Stimulated activated CD4-positive, alpha-beta T cell treated with anti-CD3 and anti-CD28 coated beads, TNF-alpha, amount 100 ng/mL, for 1 hour (primary cell): Measurements from ENCODE around the gene MSX1.

Experiments
- DNase-seq, 3 donors: peaks; one replicate each; pipeline ENCODE4 v3.0.0-alpha.2; 2020; ENCODE audit warnings: low read depth in 3 of 3, low spot score in 1 of 3

MSX1 gene

DNA sequence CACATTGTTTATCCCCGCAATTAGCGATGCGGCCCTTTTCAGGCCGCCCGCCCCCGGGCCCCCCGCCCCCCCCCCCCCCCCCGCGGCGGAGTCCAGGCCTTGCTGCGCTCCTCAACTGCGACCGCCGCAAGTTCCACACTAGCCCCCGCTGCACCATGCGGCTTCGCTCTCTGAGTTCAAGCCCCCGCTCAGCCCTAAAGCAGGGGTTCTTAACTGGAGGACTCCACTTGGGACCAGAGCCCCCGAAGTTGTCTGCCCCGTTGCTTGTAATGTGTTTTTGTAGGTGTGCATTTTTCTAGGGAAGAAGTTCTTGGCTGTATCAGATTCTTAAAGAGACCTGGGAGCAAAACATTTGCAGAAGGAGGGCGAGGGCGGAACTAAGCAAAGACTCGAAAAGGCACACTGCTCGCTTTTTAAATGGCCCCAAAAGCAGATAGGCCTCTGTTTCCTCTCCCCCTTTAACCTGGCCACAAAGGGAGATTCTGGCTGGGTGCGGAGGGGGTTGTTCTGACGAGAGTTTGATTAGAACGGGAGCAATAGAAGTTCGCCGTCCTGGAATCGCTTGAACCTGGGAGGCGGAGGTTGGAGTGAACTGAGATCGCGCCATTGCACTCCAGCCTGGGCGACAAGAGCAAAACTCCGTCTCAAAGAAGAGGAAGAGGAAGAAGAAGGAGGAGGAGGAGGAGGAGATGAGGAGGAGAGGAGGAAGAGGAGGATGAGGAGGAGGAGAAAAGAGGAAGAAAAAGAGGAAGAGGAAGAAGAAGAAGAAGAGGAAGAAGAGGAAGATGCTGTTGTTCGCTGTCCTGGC, 2.3 kb upstream of the MSX1 start:
- no peak for DNase-seq

DNA sequence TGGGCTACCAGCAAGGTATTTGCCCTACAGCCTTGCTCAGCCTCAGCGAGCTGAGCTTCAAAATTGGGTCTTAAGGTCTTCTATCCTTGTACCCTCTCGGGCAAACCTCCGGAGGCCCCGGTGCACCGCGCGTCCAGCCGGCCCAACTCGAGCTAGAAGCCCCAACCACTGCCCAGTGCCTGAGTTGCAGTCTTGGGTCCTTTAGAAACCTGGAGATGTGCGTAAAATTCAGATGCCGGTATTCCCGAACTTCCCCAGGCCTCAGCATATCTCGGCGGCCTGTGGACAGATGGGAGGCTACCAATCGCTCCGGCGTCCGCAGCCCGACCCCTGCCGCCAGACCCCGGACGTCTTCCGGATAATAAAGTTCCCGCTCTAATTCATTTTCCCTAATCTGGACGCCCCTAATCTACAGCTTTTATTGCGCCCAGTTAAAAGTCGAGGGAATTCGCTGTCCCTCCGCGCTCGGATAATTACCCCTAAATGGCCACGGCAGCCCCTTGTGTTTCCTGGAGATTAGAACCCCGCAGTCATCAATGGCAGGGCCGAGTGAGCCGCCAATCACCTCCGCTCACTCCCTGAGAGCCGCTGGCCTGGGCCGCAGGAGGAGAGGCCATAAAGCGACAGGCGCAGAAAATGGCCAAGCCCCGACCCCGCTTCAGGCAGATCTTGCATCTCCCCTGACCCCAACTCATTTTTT, 1.5 kb upstream of the MSX1 start:
- DNase-seq: no peak

DNA sequence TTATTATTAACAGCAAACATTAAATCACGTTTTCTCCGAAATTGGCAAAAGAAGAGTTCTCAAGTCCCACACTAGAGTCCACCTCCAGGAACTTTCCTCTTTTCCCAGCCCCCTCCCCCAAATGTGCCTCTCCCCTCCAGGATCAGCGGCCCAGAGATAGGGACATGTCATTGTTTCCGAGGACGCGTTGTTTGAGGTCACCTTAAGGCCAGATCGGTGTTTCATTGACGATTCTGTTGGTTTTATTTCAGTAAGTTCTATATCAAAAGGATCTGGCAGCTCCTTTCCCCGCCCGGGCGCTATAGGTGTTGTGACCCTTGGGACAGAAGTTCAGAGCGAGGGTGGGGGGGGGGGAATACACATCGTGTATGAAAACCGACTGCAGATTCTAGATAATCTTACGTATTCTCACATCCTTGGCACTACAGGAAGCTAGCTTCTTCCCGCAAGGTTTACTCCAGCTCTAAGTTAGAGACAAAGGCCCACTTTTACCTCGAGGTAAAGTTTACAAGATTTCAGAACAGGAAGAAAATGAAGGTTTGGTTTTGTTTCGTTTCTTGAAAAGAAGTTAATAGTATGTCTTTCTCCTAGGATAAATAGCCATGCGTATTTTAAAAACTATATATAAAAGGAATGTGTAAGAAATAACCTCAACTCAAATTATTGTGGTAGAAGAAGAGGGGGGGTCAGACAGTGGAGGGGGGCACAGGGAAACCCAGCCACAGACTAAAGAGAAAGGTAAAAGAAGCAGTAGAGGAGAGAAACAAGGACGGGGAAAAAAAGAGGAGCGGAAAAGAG, 739 bp upstream of the MSX1 start:
- no peak for DNase-seq

DNA sequence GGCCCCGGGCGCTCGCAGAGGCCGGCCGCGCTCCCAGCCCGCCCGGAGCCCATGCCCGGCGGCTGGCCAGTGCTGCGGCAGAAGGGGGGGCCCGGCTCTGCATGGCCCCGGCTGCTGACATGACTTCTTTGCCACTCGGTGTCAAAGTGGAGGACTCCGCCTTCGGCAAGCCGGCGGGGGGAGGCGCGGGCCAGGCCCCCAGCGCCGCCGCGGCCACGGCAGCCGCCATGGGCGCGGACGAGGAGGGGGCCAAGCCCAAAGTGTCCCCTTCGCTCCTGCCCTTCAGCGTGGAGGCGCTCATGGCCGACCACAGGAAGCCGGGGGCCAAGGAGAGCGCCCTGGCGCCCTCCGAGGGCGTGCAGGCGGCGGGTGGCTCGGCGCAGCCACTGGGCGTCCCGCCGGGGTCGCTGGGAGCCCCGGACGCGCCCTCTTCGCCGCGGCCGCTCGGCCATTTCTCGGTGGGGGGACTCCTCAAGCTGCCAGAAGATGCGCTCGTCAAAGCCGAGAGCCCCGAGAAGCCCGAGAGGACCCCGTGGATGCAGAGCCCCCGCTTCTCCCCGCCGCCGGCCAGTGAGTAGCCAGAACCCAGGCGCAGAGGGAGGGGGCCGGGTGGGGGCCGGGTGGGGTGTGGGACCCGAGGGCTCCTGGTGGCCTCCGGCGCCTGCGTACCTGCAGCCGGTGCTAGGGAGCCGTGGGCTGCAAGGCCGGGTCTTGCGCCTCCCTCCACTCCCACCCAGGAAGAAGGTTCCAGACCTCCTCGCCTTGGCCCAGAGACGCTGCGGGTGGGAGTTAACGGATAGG, 534 bp downstream of the MSX1 start:
- no peak for DNase-seq

DNA sequence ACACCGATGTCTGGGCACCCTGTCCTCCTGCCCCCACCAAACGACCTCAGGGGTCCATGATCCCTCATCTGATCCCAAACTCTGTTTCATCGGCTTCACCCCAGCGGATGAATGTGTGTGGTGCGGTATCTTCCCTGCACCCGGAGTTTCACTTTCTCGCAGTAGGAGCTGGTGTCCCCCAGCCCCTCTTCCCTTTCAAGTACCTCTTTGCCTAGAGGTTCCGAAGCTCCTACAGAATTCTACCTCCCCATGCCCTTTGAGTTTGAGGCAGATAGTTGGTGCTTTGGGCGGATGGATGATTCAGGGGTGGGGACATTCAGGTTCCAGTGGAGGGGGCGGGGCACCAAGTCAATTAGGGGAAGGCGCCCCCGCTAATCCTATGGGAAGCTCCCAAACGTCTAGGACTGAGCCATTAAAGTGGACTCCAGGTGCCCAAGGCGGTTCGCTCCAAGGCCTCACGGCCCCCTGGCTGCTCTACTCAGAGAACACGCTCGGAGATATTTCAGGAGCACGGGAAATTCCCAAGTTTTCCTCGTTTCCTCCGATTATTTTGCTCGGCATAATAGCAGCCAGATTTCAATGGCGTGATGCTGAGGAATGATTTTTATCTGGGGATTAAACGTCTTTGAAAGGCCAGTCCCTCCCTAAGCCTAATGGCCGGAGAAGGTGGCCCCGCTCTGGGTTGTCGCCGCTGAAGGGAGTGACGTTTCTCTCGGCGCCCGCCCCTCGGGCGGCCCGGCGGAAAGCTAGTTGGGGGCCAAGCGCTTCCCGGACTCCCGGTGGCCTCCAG, 1.3 kb downstream of the MSX1 start:
- no peak for DNase-seq

DNA sequence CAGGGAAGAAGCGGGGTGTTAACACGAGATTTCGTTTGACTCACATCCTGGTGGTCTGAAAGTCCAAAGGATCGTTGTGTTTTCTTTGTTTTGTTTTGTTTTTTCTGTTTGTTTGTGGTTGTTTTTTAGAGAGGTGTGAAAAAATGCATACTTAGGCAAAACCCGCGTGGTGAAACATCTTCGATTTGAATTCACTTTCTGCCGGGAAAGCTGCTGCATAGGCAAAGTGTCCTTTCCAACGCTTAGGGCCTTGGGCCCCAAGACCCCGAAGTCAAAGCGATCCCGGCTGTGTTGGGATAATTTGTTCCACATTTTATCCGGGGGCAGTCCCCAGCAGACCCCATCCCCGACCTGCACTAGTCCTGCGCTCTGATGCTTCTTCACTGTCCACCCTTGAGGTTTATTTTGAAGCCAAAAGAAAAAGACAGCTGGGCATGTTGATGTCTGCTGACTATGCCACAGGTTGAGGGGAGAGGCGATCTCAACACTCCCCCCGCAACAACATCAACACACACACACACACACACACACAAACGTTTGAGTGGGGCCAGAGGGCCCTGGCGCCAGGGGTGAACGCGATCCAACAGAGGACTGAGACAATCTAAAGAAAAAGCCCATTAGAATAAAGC, 2.0 kb downstream of the MSX1 start:
- DNase-seq: no peak

DNA sequence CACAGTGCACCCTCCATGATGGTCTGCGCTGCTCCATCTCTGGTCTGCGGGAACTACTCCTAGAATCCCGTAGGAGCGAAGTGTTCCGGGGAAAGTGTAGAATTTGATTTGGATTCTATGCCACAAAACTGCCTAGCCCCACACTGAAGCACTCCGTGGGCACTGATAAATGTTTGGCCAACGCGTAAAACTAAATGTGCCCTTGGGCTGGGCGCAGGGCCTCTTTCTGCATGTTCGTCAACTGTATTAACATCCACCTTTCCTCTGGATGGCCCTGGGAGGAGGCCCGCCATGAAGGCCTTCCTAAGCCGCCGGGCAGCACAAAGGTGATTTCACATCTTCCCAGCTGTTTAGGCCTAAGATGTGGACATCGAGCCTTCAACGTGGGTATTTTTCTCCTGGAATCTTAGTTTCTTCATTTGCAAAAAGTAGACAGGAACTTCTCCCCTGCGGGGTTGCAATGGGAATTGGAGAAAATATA, 2.6 kb downstream of the MSX1 start:
- no peak for DNase-seq

DNA sequence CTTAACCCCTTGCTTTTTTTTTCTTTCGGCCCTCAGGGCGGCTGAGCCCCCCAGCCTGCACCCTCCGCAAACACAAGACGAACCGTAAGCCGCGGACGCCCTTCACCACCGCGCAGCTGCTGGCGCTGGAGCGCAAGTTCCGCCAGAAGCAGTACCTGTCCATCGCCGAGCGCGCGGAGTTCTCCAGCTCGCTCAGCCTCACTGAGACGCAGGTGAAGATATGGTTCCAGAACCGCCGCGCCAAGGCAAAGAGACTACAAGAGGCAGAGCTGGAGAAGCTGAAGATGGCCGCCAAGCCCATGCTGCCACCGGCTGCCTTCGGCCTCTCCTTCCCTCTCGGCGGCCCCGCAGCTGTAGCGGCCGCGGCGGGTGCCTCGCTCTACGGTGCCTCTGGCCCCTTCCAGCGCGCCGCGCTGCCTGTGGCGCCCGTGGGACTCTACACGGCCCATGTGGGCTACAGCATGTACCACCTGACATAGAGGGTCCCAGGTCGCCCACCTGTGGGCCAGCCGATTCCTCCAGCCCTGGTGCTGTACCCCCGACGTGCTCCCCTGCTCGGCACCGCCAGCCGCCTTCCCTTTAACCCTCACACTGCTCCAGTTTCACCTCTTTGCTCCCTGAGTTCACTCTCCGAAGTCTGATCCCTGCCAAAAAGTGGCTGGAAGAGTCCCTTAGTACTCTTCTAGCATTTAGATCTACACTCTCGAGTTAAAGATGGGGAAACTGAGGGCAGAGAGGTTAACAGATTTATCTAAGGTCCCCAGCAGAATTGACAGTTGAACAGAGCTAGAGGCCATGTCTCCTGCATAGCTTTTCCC, 3.4 kb downstream of the MSX1 start:
- no peak for DNase-seq

DNA sequence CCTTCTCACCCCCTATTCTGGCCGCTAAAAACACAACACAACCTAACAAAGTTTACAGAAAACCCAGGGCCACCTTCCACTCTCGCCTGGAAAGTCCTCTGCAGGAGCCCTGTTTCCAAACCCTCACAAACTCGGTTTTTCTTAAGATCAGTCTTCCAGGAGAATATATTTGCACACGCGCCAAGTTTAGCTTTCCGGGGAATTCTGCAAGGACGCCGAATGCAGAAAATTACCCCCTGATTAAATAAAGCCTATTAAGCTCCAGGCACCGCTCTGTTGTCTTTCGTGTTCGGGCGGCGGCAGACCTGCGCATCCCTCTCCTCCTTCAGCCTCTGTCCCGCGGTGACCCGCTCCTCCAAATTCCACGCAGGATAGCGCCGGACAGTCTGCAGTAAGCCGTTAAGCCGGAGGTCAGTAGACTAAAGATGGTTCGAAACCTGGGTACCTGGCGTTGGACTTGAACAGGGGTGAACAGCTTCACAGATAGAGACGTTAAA, 5.0 kb downstream of the MSX1 start:
- no peak for DNase-seq

DNA sequence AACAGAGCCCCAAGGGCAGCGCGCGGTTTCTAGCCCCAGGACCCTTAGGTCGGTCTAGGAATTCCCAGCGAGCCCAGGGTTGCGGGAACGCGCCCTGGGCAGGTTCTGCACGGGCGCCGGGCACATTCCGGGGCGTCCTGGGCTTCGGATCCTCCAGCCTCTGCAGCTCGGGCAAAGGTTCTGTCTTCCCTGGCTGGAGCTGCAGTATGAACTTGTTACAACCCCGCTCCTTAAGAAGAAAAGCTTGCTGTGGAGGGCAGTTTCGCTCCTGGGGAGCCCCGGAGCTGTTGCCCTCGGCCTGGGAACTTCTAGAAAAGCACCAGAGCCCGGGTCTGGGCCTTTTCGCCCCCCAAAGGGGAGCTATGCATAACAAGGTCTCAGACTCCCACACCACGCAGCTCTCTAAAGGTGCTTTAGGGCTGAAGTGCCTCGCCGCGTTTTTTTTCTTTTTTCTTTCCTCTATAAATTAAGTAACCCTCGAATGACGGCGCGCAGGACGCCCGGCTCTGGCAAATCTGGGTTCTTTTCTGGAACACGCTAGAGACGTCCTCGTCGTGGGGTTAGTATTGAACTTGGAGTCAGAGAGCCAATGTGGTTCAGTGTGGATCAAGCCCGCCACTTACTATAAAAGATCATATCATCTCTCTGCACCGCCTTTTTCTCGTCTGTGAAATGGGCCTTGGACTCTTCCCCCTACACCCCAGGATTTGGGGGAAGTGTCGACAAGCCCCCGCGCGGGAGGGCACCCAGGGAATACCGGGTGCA, 5.7 kb downstream of the MSX1 start:
- DNase-seq: no peak

DNA sequence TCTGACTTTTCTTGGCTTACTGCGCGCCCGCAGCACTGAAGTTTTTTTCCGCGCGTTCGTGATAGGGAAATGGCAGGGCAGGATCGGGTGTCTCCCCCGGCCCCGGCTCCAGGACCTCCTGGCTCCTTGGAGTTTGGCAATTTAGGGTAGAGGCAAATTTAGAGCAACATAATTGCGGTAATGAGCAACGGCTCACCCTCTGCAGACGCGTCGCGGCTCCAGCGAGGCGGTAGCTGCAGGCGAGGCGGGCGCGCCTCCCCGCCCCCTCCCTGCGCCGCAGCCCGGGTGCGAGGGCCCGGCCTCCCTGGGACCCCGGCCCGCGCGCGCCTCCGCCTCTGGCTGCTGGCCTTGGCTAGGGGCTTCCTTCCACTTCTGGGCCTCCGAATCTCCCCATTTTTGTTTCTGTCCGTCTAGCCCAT, 6.2 kb downstream of the MSX1 start:
- no peak for DNase-seq

DNA sequence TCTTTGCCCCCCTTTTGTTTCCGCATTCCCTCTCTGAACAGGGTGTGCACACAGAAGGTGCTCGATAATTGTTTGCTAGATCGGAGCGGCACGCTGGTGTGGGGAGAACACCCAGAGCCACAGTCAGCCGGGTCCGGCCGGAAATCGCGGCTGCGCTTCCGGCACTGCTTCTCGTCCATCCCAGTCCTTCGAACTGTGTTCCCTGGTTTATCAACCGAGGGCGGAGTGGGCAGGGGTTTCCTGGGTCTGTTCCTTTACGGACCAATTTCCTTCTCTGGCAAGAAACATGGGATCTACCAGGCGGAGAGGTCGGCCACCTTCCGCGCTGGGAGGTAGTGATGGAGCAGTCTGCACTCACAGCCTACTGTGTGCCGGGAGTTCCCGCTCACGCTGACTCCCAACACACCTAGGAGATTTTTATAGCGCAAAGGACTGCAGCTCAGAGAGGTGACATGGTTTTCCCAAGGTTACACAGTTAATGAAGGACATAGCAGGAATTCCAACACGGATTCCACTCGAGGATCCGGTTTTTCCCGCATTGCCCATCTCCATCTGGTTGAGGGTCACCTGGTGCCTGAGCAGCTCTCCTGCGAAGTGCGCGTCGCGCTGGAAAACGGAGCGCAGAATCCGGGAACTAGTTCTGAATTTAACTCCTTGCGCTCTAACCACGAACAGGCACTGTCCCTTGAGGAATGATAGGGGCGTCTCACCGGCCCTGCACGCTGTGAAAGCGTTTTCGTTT, 6.8 kb downstream of the MSX1 start:
- no peak for DNase-seq

DNA sequence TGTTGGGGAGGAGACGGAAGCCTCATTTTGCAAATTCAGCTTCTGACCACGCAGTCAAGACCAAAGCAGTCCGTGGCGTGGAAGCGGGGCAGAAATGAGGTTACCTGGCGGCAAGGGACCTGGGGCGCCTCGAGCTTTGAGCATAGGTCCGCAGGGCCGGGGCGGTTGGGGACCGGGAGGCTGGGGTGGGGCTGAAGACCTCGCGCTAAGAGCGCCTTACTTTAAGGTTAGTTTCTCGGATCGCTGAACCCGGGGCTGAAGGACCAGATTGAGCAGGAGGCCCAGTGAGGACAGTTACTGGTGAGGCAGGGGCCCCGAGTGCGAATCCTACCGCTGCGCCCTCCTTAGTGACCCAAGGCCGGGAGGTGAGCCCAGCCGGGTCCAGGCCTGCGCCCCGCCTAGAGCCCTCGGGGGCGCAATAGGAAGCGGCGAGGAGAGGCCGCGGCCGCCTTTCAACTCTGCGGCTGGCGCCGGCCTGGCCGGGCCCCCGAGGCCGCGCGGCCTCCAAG, 7.5 kb downstream of the MSX1 start:
- DNase-seq: no peak

DNA sequence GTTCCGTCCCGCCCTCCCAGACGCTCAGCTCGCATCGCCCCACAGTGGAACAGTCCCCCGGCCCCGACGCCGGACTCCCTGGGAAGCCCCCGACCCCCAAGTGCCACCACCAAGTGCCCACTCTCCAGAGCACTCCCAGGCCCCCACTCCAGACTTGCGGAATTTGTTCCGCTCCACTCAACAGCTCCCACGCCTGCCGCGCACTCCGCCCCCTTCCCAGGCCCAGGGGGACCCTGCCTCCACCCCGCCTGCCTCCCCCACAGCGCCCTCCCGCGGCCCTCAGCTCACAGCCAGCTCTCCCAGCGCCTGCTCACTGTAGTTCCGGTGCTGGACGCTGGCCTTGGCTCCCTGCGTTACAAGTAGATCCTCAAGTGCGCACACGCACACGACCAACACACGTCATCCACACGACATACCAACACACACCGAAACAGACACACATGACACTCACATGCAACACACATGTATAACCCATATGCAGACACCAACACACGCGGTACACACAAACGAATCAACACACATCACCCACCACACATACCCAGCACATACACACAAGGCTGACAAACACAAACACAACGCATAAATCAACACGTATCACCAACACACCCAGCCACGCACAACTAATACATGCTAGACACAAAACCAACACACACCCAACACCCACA, 8.0 kb downstream of the MSX1 start:
- DNase-seq: no peak

DNA sequence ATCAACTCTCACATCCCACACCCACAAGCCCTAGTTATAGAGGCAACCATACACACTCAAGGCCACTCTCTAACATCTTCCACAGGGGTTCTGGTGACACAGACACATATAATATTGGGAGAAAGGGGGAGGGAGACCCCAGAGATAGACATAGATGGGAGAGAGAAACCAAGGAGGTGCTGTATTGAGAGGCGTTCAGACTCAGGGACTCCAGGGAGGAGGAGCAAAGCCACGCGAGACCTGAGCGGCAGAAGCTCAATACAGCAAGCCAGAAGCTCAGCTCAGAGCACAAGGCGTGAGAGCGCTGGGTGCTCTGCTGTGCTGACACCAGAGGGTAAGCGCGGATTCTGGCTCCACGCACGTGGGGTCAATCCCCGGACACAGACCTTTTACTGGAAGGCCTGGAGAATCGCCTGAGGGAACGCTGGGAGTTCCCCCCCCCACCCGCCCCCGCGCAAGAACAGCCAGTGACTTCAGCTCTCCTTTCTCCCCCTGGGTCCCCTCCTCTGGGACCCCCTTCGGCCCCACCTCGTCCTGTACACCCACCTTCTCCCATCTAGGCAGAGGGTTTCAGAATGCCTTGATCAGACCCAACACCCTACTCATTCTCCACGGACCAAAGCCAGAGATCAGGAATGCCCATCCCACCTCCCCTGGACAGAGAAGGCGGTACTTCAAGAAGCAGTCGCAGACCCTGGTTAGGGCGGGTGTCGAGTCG, 8.7 kb downstream of the MSX1 start:
- no peak for DNase-seq
